Peyer's patch (tissue), 4 donors: ENCODE measurements around the gene KCNQ5.

Source experiments
- POLR2A ChIP-seq, 2 donors: fragments of 450-650 bp; IDR thresholded peaks; one replicate each; pipeline ENCODE4 v1.5.1; 2017; ENCODE audit warnings: antibody characterized with exemption in 2 of 2, mild to moderate bottlenecking in 2 of 2, moderate library complexity in 2 of 2
- TF ChIP-seq, protein P1 (sequence below), 6 experiments: fragments of 450-650 bp in 4 of 6; fragments of 200-600 bp in 2 of 6; sonication (generic) in 1 of 6; IDR thresholded peaks; one replicate each; pipeline ENCODE4 v1.5.1; 2017 to 2019; ENCODE audit warnings: antibody characterized with exemption in 6 of 6, mild to moderate bottlenecking in 3 of 6, moderate library complexity in 1 of 6

DNA sequence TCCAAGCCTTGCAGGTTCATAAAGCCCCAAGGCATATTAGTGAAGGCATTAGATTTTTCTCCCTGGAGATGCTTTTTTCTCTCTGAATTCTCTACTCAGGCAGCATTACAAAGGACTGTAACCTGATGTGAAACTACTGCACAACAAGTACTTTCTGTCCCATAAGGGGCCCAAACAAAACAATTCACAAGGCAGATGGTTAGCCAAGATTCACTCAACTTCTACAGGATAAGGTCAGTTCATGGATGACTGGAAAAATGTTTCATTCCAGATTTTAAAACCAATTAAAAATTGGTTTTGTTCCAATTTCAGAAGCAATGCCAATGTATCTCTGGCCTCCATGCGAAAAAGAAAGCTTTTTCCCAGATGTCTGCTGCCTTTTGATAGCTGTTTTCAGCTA is 421.6 kb downstream of the KCNQ5 start:
- TF ChIP-seq, protein P1, sequence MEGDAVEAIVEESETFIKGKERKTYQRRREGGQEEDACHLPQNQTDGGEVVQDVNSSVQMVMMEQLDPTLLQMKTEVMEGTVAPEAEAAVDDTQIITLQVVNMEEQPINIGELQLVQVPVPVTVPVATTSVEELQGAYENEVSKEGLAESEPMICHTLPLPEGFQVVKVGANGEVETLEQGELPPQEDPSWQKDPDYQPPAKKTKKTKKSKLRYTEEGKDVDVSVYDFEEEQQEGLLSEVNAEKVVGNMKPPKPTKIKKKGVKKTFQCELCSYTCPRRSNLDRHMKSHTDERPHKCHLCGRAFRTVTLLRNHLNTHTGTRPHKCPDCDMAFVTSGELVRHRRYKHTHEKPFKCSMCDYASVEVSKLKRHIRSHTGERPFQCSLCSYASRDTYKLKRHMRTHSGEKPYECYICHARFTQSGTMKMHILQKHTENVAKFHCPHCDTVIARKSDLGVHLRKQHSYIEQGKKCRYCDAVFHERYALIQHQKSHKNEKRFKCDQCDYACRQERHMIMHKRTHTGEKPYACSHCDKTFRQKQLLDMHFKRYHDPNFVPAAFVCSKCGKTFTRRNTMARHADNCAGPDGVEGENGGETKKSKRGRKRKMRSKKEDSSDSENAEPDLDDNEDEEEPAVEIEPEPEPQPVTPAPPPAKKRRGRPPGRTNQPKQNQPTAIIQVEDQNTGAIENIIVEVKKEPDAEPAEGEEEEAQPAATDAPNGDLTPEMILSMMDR (IDR thresholded peaks at IDR 0.05), result no peak
- no peak for TF ChIP-seq POLR2A (IDR thresholded peaks at IDR 0.05)
